ENCODE results near the gene BRS3. TPM values are rescaled to one million over a fixed set of nuclear protein-coding genes. Genes with fewer than 3 reads are reported as not detected.

BRS3 gene
- total RNA-seq, 2 experiments from 2014 or later: not detected

GRCh38 chrX:136475236-136475635 lies 12.5 kb upstream of the BRS3 start:
- no peak for ATAC-seq
- H3K27ac Mint-ChIP-seq: no peak overlapping the region
- no peaks in the 10 kb centered on the region for H3K9me3 Mint-ChIP-seq
- ChIA-PET POLR2A (no interaction called here), CTCF (interaction anchor here (1.5 kb wide), 1 partner anchor 54 kb away, joined by 3 read pairs; no protein-coding TSS in a partner anchor)
- no peak overlapping the region for H3K4me3 Mint-ChIP-seq
- H3K27me3 Mint-ChIP-seq: no peaks in the 10 kb centered on the region
- intact Hi-C loops (cut with micrococcal nuclease): no loop called here
- TF ChIP-seq, protein P1, sequence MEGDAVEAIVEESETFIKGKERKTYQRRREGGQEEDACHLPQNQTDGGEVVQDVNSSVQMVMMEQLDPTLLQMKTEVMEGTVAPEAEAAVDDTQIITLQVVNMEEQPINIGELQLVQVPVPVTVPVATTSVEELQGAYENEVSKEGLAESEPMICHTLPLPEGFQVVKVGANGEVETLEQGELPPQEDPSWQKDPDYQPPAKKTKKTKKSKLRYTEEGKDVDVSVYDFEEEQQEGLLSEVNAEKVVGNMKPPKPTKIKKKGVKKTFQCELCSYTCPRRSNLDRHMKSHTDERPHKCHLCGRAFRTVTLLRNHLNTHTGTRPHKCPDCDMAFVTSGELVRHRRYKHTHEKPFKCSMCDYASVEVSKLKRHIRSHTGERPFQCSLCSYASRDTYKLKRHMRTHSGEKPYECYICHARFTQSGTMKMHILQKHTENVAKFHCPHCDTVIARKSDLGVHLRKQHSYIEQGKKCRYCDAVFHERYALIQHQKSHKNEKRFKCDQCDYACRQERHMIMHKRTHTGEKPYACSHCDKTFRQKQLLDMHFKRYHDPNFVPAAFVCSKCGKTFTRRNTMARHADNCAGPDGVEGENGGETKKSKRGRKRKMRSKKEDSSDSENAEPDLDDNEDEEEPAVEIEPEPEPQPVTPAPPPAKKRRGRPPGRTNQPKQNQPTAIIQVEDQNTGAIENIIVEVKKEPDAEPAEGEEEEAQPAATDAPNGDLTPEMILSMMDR (IDR thresholded peaks at IDR 0.05): no peak
- H3K36me3 Mint-ChIP-seq (ENCODE audit: low read depth): no peaks in the 10 kb centered on the region
- no peak for DNase-seq
- no peaks in the 10 kb centered on the region for H3K4me1 Mint-ChIP-seq (ENCODE audit: low read depth)

GRCh38 chrX:136476501-136476900 lies 11.2 kb upstream of the BRS3 start:
- ATAC-seq (no peak), DNase-seq (no peak)
- H3K4me1 Mint-ChIP-seq (ENCODE audit: low read depth): no peaks in the 10 kb centered on the region
- TF ChIP-seq, protein P1 (IDR thresholded peaks at IDR 0.05): no peak
- ChIA-PET POLR2A (no interaction called here), CTCF (interaction anchor here (1.5 kb wide), 1 partner anchor 55 kb away, joined by 3 read pairs; no protein-coding TSS in a partner anchor)
- no peaks in the 10 kb centered on the region for H3K9me3 Mint-ChIP-seq
- intact Hi-C loops (cut with micrococcal nuclease): no loop called here
- no peaks in the 10 kb centered on the region for H3K36me3 Mint-ChIP-seq (ENCODE audit: low read depth)
- no peak overlapping the region for H3K27ac Mint-ChIP-seq
- H3K4me3 Mint-ChIP-seq: no peak overlapping the region
- H3K27me3 Mint-ChIP-seq: no peaks in the 10 kb centered on the region

- no peak overlapping the region for H3K27ac Mint-ChIP-seq
- no peaks in the 10 kb centered on the region for H3K9me3 Mint-ChIP-seq
- no peaks in the 10 kb centered on the region for H3K27me3 Mint-ChIP-seq
- intact Hi-C loops (cut with micrococcal nuclease): no loop called here
- ChIA-PET POLR2A (no interaction called here), CTCF (interaction anchor here (0.8 kb wide), 1 partner anchor 209 kb away, joined by 3 read pairs; no protein-coding TSS in a partner anchor)
- DNase-seq (peak; percentile 2), ATAC-seq (no peak)
- H3K36me3 Mint-ChIP-seq (ENCODE audit: low read depth): no peaks in the 10 kb centered on the region
- TF ChIP-seq, protein P1 (IDR thresholded peaks at IDR 0.05): no peak
- H3K4me3 Mint-ChIP-seq: no peak overlapping the region
- H3K4me1 Mint-ChIP-seq (ENCODE audit: low read depth): no peaks in the 10 kb centered on the region
Observed at GRCh38 chrX:136477026-136477425, 10.7 kb upstream of the BRS3 start.

- Mint-ChIP-seq H3K4me1 (ENCODE audit: low read depth) (no peaks in the 10 kb centered on the region), H3K27ac (no peak overlapping the region), H3K27me3 (no peaks in the 10 kb centered on the region), H3K4me3 (no peak overlapping the region), H3K36me3 (ENCODE audit: low read depth) (no peaks in the 10 kb centered on the region), H3K9me3 (no peaks in the 10 kb centered on the region)
- TF ChIP-seq, protein P1 (IDR thresholded peaks at IDR 0.05): no peak
- DNase-seq (no peak), ATAC-seq (no peak)
- ChIA-PET POLR2A (no interaction called here), CTCF (no interaction called here)
- intact Hi-C loops (cut with micrococcal nuclease): no loop called here
Observed at GRCh38 chrX:136480383-136480782, 7.4 kb upstream of the BRS3 start.

DNA sequence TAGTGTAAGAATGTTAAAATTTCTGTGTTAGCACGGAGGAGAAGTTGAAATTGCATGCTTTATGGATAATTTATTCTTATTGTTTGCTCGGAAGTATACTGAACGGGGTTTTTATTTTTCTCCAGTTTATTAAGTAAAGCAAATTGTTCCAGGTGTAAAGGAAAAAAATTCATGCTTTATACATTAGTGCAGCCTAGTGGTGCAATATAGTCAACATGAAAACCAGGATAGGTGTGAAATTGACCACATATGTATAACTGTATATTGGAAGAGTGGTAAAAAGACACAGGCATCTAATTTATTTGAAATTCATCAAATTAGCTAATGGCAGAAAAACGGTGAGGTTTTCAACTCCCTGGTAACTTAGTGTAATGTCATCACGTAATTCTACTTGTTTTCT lies 959 bp downstream of the BRS3 start:
- TF ChIP-seq, protein P1 (IDR thresholded peaks at IDR 0.05): no peak
- H3K27ac Mint-ChIP-seq: no peak overlapping the region

More for the DNA sequence above, 959 bp downstream of the BRS3 start:
- intact Hi-C loops (cut with micrococcal nuclease): no loop called here
- Mint-ChIP-seq H3K27me3 (peaks cover 14% of the 10 kb centered on the region), H3K4me1 (ENCODE audit: low read depth) (no peaks in the 10 kb centered on the region), H3K36me3 (ENCODE audit: low read depth) (no peaks in the 10 kb centered on the region), H3K4me3 (no peak overlapping the region), H3K9me3 (no peaks in the 10 kb centered on the region)
- ChIA-PET CTCF (no interaction called here), POLR2A (no interaction called here)
- no peak for ATAC-seq
- DNase-seq: no peak
